Measurements from ENCODE around the gene PGPEP1.

Gene PGPEP1

DNA sequence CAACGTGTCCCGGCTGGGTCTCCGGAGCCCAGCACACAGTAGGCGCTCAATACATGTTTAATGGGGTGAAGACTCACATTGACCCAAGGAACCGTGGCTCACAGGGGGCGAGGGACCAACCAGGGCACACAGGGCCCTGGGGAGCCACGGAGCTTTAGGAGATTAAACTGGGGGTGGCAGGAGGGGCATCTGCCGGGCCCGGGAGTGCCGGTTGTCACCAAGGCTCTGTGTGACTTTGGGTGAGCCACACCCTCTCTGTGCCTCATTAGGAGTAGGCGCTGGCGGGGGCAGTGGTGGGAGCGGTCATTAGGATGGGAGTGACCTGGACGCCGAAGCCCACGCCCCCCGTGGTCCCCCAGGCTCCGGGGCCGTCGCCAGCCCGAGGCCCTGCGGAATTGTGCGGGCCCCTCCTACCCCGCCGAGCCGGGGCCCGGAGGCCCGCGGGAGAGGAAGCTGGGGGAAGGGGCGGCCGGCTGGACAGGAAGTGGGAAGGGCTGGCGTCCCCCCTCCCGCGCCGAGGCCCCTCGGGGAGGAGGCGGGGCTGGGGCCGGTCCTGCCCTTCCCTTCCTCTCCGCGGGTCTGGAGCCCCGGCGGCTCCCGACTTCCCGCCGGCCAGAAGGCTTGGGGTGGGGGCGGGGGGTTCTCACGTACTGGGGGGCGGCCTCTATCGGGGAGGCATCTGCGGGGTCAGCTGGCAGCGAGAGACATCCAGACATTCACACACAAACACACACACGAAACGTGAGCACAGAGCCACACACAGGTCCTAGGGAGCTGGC is 77.0 kb downstream of the PGPEP1 start:
- in situ Hi-C loops (cut with MboI; ENCODE audit: low sequenced_read_pairs), result no loop called here

- in situ Hi-C loops (cut with MboI; ENCODE audit: low sequenced_read_pairs), result no loop called here
Measured at GRCh38 chr19:18418029-18418482, 77.7 kb downstream of the PGPEP1 start.

- in situ Hi-C loops (cut with MboI; ENCODE audit: low sequenced_read_pairs), result no loop called here
Measured at GRCh38 chr19:18418483-18419194, 78.2 kb downstream of the PGPEP1 start.

- in situ Hi-C loops (cut with MboI; ENCODE audit: low sequenced_read_pairs), result no loop called here
Measured at GRCh38 chr19:18419195-18419698, 78.8 kb downstream of the PGPEP1 start, which contains the start of gene SSBP4. SSBP4 (plus strand) TSS chr19:18419398; CDS start chr19:18419649, 251 bp downstream.

All from hTERT RPE-1 (cell line).